ENCODE data around the gene CERCAM.

The CERCAM gene

GRCh38 chr9:128448746-128449145 lies 28.1 kb downstream of the CERCAM start:
- in situ Hi-C loops (cut with MboI; ENCODE audit: low sequenced_read_pairs): no loop called here

GRCh38 chr9:128454991-128455390 lies 34.3 kb downstream of the CERCAM start:
- in situ Hi-C loops (cut with MboI; ENCODE audit: low sequenced_read_pairs): no loop called here

GRCh38 chr9:128455849-128456612 lies 35.4 kb downstream of the CERCAM start, which contains the start of gene ODF2:
ODF2 (plus strand) TSS chr9:128456006; CDS start chr9:128456092, 86 bp downstream.
- in situ Hi-C loops (cut with MboI; ENCODE audit: low sequenced_read_pairs): no loop called here

GRCh38 chr9:128456613-128457061 lies 36.0 kb downstream of the CERCAM start:
- in situ Hi-C loops (cut with MboI; ENCODE audit: low sequenced_read_pairs): no loop called here

- in situ Hi-C loops (cut with MboI; ENCODE audit: low sequenced_read_pairs): no loop called here
Observed at GRCh38 chr9:128457207-128457606, 36.5 kb downstream of the CERCAM start.

- in situ Hi-C loops (cut with MboI; ENCODE audit: low sequenced_read_pairs): no loop called here
Observed at GRCh38 chr9:128459011-128459410, 38.4 kb downstream of the CERCAM start.

- in situ Hi-C loops (cut with MboI; ENCODE audit: low sequenced_read_pairs): no loop called here
Observed at GRCh38 chr9:128469070-128469469, 48.4 kb downstream of the CERCAM start.

GRCh38 chr9:128470560-128470959 lies 49.9 kb downstream of the CERCAM start:
- in situ Hi-C loops (cut with MboI; ENCODE audit: low sequenced_read_pairs): no loop called here

GRCh38 chr9:128473104-128473503 lies 52.4 kb downstream of the CERCAM start:
- in situ Hi-C loops (cut with MboI; ENCODE audit: low sequenced_read_pairs): no loop called here

GRCh38 chr9:128475867-128476266 lies 55.2 kb downstream of the CERCAM start:
- in situ Hi-C loops (cut with MboI; ENCODE audit: low sequenced_read_pairs): no loop called here

GRCh38 chr9:128479262-128479661 lies 58.6 kb downstream of the CERCAM start:
- in situ Hi-C loops (cut with MboI; ENCODE audit: low sequenced_read_pairs): no loop called here

- in situ Hi-C loops (cut with MboI; ENCODE audit: low sequenced_read_pairs): no loop called here
Observed at GRCh38 chr9:128481561-128481960, 60.9 kb downstream of the CERCAM start.

GRCh38 chr9:128482186-128482585 lies 61.5 kb downstream of the CERCAM start:
- in situ Hi-C loops (cut with MboI; ENCODE audit: low sequenced_read_pairs): no loop called here

- in situ Hi-C loops (cut with MboI; ENCODE audit: low sequenced_read_pairs): no loop called here
Observed at GRCh38 chr9:128484686-128485413, 64.2 kb downstream of the CERCAM start.

- in situ Hi-C loops (cut with MboI; ENCODE audit: low sequenced_read_pairs): no loop called here
Observed at GRCh38 chr9:128485414-128485855, 64.8 kb downstream of the CERCAM start.

- in situ Hi-C loops (cut with MboI; ENCODE audit: low sequenced_read_pairs): no loop called here
Observed at GRCh38 chr9:128486201-128486600, 65.5 kb downstream of the CERCAM start.

Data from HL-60/S4 treated with retinoic acid at 250 ng/mL for 4 days and 3 days (cell line).